ENCODE data around the gene STMP1. TPM values are rescaled to one million over a fixed set of nuclear protein-coding genes. Genes with fewer than 3 reads are reported as not detected.
"Not testable (repeated sequence)": the region's sequence is repeated elsewhere in the genome, so short reads cannot be mapped to it uniquely, and the experiment has no call there.

Gene STMP1
- total RNA-seq, 1 experiment from 2014 or later: 26.1 TPM

DNA sequence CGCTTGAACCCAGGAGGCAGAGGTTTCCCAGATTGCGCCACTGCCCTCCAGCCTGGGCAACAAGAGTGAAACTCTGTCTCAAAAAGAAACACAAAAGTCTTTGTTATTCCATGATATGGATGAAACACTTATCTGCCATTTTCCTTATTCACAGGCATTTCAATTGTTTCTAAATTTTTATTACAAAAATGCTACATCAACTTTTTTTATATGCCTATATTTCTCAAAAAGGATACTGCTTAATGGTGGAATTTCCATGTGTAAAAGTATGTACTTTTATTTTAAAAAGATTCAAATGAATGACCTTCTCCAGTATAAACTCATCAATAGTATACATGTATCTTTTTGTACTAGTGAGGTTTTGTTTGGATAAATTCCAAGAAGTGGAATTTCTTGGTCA lies 41.9 kb upstream of the STMP1 start:
- TF ChIP-seq NR2C2 (CRISPR knock-in tag; IDR thresholded peaks at IDR 0.05): no peak
- no peak for TF ChIP-seq ATF1 (CRISPR knock-in tag; IDR thresholded peaks at IDR 0.05)
- TF ChIP-seq, protein P1, sequence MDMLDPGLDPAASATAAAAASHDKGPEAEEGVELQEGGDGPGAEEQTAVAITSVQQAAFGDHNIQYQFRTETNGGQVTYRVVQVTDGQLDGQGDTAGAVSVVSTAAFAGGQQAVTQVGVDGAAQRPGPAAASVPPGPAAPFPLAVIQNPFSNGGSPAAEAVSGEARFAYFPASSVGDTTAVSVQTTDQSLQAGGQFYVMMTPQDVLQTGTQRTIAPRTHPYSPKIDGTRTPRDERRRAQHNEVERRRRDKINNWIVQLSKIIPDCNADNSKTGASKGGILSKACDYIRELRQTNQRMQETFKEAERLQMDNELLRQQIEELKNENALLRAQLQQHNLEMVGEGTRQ (CRISPR knock-in tag; IDR thresholded peaks at IDR 0.05): no peak
- TF ChIP-seq, protein P2, sequence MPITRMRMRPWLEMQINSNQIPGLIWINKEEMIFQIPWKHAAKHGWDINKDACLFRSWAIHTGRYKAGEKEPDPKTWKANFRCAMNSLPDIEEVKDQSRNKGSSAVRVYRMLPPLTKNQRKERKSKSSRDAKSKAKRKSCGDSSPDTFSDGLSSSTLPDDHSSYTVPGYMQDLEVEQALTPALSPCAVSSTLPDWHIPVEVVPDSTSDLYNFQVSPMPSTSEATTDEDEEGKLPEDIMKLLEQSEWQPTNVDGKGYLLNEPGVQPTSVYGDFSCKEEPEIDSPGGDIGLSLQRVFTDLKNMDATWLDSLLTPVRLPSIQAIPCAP (CRISPR knock-in tag; IDR thresholded peaks at IDR 0.05): no peak
- TF ChIP-seq SOX15 (CRISPR knock-in tag; IDR thresholded peaks at IDR 0.05): no peak
- no peak for TF ChIP-seq EMX1 (CRISPR knock-in tag; IDR thresholded peaks at IDR 0.05)
- TF ChIP-seq ZNF121 (CRISPR knock-in tag; IDR thresholded peaks at IDR 0.05): no peak
- peaks cover 69% of the 10 kb centered on the region for H3K36me3 Mint-ChIP-seq
- H3K27ac Mint-ChIP-seq: no peak overlapping the region
- ATAC-seq (no peak), DNase-seq (ENCODE audit: low spot score) (no peak)
- no peaks in the 10 kb centered on the region for H3K27me3 Mint-ChIP-seq (ENCODE audit: low read depth)
- H3K9me3 Mint-ChIP-seq: no peaks in the 10 kb centered on the region
- ChIA-PET CTCF (interaction anchor here (0.6 to 1.5 kb wide), 8 partner anchors 8 to 346 kb away, joined by 3 to 11 read pairs (median 4); no protein-coding TSS in a partner anchor), POLR2A (no interaction called here)
- no peaks in the 10 kb centered on the region for H3K4me1 Mint-ChIP-seq
- no peak overlapping the region for H3K4me3 Mint-ChIP-seq

DNA sequence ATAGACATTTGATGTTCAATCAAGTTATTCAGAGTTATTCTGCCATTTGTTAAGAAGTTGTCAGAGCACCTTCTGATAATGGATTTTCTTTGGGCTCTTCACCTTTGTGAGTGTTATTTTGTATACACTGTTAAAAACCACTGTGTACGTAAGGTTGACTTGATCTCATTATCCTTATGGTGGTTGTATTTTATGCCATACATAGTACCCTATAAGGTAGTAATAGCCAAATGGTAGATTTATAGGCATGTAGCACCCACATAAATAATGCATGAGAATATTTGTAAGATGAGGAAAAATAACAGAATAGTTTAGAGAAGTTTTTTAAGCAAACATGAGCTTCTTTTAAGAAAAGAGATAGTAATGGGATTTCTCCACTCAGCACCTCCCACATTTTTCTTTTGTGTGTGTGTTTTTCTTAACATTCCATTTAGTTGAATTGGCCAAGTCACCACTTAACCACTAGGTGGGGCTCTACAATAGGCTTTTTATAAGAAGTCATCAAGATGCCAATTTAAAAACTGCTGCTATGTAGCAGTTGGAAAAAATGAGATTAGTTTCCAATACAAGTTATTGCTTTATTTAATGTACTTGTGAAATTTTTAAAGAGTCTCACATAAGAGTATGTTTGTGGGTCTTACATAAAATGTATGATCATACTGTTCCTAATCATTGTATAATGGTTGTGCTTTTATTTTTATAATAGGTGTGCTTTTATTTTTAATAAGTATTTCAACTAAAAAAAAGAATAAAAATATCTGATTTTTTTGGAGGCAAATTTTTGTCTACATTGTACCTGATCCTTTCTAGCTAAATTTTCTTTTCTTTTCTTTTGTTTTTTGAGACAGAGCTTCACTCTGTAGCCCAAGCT lies 41.1 kb upstream of the STMP1 start:
- peak; percentile 61 for ATAC-seq
- H3K4me1 Mint-ChIP-seq: no peaks in the 10 kb centered on the region
- peak; percentile 15 for DNase-seq (ENCODE audit: low spot score)
- peaks cover 69% of the 10 kb centered on the region for H3K36me3 Mint-ChIP-seq
- POLR2A ChIA-PET: no interaction called here
- H3K4me3 Mint-ChIP-seq: no peak overlapping the region
- TF ChIP-seq, protein P3, sequence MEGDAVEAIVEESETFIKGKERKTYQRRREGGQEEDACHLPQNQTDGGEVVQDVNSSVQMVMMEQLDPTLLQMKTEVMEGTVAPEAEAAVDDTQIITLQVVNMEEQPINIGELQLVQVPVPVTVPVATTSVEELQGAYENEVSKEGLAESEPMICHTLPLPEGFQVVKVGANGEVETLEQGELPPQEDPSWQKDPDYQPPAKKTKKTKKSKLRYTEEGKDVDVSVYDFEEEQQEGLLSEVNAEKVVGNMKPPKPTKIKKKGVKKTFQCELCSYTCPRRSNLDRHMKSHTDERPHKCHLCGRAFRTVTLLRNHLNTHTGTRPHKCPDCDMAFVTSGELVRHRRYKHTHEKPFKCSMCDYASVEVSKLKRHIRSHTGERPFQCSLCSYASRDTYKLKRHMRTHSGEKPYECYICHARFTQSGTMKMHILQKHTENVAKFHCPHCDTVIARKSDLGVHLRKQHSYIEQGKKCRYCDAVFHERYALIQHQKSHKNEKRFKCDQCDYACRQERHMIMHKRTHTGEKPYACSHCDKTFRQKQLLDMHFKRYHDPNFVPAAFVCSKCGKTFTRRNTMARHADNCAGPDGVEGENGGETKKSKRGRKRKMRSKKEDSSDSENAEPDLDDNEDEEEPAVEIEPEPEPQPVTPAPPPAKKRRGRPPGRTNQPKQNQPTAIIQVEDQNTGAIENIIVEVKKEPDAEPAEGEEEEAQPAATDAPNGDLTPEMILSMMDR (IDR thresholded peaks at IDR 0.05): peak; percentile 59
- no peak for TF ChIP-seq TCF7 (CRISPR knock-in tag; IDR thresholded peaks at IDR 0.05; ENCODE audit: low read depth)
- TF ChIP-seq KAT7 (CRISPR knock-in tag; IDR thresholded peaks at IDR 0.05; ENCODE audit: borderline replicate concordance): no peak
- CTCF ChIA-PET: interaction anchor here (0.6 to 1.5 kb wide), 8 partner anchors 8 to 347 kb away, joined by 3 to 11 read pairs (median 4); no protein-coding TSS in a partner anchor
- H3K9me3 Mint-ChIP-seq: no peaks in the 10 kb centered on the region
- no peaks in the 10 kb centered on the region for H3K27me3 Mint-ChIP-seq (ENCODE audit: low read depth)
- no peak overlapping the region for H3K27ac Mint-ChIP-seq

DNA sequence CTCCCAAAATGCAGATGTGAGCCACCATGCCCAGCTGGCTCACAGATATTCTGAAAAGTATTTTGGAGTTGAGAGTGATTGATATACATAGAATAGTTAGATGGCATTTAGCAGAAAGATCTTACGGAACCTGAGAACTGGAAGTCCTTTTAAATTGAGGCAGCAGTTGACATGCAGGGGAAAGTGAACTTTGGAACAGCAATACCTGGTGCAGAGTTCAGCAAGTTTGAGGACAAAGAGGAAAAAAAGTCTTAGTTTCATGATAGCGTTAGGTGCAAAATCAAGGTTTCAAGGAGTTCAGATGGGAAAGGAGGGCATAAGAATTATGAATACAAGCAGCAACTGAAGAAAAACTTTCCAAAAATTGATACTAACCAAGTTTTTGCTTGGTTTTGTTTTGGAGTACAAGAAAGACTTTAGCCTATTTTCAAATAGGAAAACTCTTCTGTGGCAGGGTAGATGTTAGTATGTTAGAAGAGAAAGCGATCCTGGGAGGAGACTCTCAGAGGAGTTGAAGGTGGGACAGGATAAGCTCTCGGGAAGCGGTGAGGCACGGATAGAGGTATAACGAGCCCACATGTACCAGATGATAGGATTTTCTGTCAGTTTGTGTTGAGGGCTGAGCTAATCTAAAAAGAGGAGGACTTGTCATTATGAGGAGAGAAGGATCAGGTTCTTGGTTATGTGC lies 28.0 kb upstream of the STMP1 start:
- no peak for TF ChIP-seq NFE2L1 (CRISPR knock-in tag; IDR thresholded peaks at IDR 0.05)
- TF ChIP-seq, protein P4, sequence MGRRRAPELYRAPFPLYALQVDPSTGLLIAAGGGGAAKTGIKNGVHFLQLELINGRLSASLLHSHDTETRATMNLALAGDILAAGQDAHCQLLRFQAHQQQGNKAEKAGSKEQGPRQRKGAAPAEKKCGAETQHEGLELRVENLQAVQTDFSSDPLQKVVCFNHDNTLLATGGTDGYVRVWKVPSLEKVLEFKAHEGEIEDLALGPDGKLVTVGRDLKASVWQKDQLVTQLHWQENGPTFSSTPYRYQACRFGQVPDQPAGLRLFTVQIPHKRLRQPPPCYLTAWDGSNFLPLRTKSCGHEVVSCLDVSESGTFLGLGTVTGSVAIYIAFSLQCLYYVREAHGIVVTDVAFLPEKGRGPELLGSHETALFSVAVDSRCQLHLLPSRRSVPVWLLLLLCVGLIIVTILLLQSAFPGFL (CRISPR knock-in tag; IDR thresholded peaks at IDR 0.05; ENCODE audit: borderline replicate concordance): no peak
- H3K4me1 Mint-ChIP-seq: no peaks in the 10 kb centered on the region
- no peaks in the 10 kb centered on the region for H3K9me3 Mint-ChIP-seq
- ATAC-seq (no peak), DNase-seq (ENCODE audit: low spot score) (no peak)
- POLR2A ChIA-PET: no interaction called here
- no peaks in the 10 kb centered on the region for H3K27me3 Mint-ChIP-seq (ENCODE audit: low read depth)
- no peak overlapping the region for H3K4me3 Mint-ChIP-seq
- no peak overlapping the region for H3K27ac Mint-ChIP-seq
- CTCF ChIA-PET: interaction anchor here (1.5 kb wide), 1 partner anchor 16 kb away, joined by 3 read pairs; no protein-coding TSS in a partner anchor
- peaks cover 78% of the 10 kb centered on the region for H3K36me3 Mint-ChIP-seq

DNA sequence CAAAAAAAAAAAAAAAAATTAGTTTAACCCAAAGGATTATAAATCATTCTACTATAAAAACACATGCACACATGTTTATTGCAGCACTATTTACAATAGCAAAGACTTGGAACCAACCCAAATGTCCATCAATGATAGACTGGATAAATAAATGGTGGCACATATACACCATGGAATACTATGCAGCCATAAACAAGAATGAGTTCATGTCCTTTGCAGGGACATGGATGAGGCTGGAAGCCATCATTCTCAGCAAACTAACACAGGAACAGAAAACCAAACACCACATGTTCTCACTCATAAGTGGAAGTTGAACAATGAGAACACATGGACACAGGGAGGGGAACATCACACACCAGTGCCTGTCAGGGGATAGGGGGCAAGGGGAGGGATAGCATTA lies 22.6 kb upstream of the STMP1 start:
- POLR2A ChIA-PET; H3K27ac Mint-ChIP-seq; H3K4me1 Mint-ChIP-seq; H3K4me3 Mint-ChIP-seq; H3K9me3 Mint-ChIP-seq; ATAC-seq; CTCF ChIA-PET; H3K27me3 Mint-ChIP-seq (ENCODE audit: low read depth); DNase-seq (ENCODE audit: low spot score): not testable (repeated sequence)
- H3K36me3 Mint-ChIP-seq: peaks cover 77% of the 10 kb centered on the region

Measured in WTC11 (cell line).